Natural killer cell (primary cell): ENCODE measurements around the gene SPDYE8. TPM values are rescaled to one million over a fixed set of nuclear protein-coding genes. Genes with fewer than 3 reads are reported as not detected.
"Not testable (repeated sequence)": the region's sequence is repeated elsewhere in the genome, so short reads cannot be mapped to it uniquely, and the experiment has no call there.

Experiments used
- ATAC-seq, 3 donors: fragments of 150-1000 bp in 2 of 3; fragments of 200-7000 bp in 1 of 3; cut with Tn5 transposase; 1 replicate in 1 of 3; 2 replicates in 2 of 3; pipeline ENCODE4 v1.10.0; 2021; ENCODE audit warnings: mild to moderate bottlenecking in 2 of 3, moderate library complexity in 2 of 3
- DNase-seq, 2 donors: peaks; one replicate each; pipeline versions ENCODE4 v3.0.0 to v3.0.0-alpha.2; 2013 to 2021; ENCODE audit warnings: mixed read lengths in 1 of 2
- H3K27ac ChIP-seq: one replicate; pipeline ENCODE4 v1.5.1; 2013; ENCODE audit warnings: mild to moderate bottlenecking, low read length
- H3K27me3 ChIP-seq: one replicate; pipeline ENCODE4 v1.6.1; 2013; ENCODE audit warnings: low read length; ENCODE audit not compliant: control insufficient read depth, insufficient read depth
- H3K36me3 ChIP-seq: one replicate; pipeline ENCODE4 v1.6.1; 2013; ENCODE audit warnings: low read length; ENCODE audit not compliant: control insufficient read depth, insufficient read depth
- H3K4me1 ChIP-seq: one replicate; pipeline ENCODE4 v1.6.1; 2013; ENCODE audit warnings: low read length; ENCODE audit not compliant: control insufficient read depth, insufficient read depth
- H3K4me3 ChIP-seq: one replicate; pipeline ENCODE4 v1.5.1; 2013; ENCODE audit warnings: low read length
- H3K9me3 ChIP-seq: one replicate; pipeline ENCODE4 v1.6.1; 2013; ENCODE audit warnings: low read length; ENCODE audit not compliant: control insufficient read depth, insufficient read depth
- H3K27ac Mint-ChIP-seq, 2 donors: one replicate each; pipeline ENCODE4 v1.8.0; 2022; ENCODE audit warnings: mild to moderate bottlenecking in 2 of 2, mixed read lengths in 2 of 2, moderate library complexity in 1 of 2
- H3K27me3 Mint-ChIP-seq, 2 donors: one replicate each; pipeline ENCODE4 v1.8.0; 2022; ENCODE audit warnings: low read depth in 2 of 2, mixed read lengths in 2 of 2
- H3K36me3 Mint-ChIP-seq: one replicate; pipeline ENCODE4 v1.8.0; 2022; ENCODE audit warnings: mixed read lengths
- H3K4me1 Mint-ChIP-seq, 2 donors: one replicate each; pipeline ENCODE4 v1.8.0; 2022; ENCODE audit warnings: mixed read lengths in 2 of 2
- H3K4me3 Mint-ChIP-seq: one replicate; pipeline ENCODE4 v1.8.0; 2022; ENCODE audit warnings: mild to moderate bottlenecking, moderate library complexity, mixed read lengths
- H3K9me3 Mint-ChIP-seq, 2 donors: one replicate each; pipeline ENCODE4 v1.8.0; 2022; ENCODE audit warnings: mixed read lengths in 2 of 2
- WGBS: methylation state at CpG from one replicate; pipeline ENCODE4 v1.1.7; 2013; ENCODE audit warnings: missing lambda C conversion rate; ENCODE audit not compliant: insufficient coverage; 5-methylcytosine and 5-hydroxymethylcytosine counted together
- intact Hi-C: fragments of 100-400 bp; cut with micrococcal nuclease; formaldehyde crosslinking; loops from one replicate; pipeline ENCODE4 v1.14.2; 2022
- total RNA-seq, 4 donors: library from RNA; stranded (reverse); fragments of 120-200 nt in 1 of 4; gene quantifications; one replicate each; pipeline versions ENCODE4 v1.2.3 to v1.2.4, GENCODE V29; 2013 to 2022

The SPDYE8 gene, protein sequence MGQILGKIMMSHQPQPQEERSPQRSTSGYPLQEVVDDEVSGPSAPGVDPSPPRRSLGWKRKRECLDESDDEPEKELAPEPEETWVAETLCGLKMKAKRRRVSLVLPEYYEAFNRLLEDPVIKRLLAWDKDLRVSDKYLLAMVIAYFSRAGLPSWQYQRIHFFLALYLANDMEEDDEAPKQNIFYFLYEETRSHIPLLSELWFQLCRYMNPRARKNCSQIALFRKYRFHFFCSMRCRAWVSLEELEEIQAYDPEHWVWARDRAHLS
- not detected for total RNA-seq
- not detected for total RNA-seq (2013)

DNA sequence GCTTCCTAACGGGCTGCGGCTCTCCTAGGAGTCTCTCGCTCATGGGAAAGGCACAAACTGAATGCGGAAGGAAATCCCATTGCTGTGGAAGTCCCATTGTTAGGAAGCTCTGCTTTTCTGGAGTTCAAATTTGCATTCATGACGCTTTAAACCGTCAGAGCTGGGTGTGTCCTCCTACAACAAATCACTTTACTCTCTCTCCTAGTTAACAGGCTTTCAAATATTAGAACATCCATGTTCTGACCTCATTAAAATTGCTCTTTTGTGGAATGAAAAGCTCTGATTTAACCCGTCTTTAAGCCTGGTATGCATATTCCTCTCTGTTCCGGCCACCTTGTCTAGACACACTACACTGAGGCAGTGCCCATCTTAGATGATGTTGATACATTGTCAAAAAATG, at the start of gene SPDYE8:
SPDYE8 (minus strand) TSS at position 101 of the 400 bp plus-strand sequence. CDS start 1,800 bp downstream, outside the sequence.
- H3K9me3 Mint-ChIP-seq, H3K27me3 Mint-ChIP-seq, DNase-seq, H3K4me1 ChIP-seq, H3K27ac ChIP-seq, H3K9me3 ChIP-seq, H3K36me3 Mint-ChIP-seq, H3K36me3 ChIP-seq, H3K4me3 ChIP-seq, H3K27ac Mint-ChIP-seq, intact Hi-C loops, H3K4me1 Mint-ChIP-seq, H3K4me3 Mint-ChIP-seq, ATAC-seq, H3K27me3 ChIP-seq: not testable (repeated sequence)
- WGBS, result no CpG with 5 or more reads among the region's 8 CpGs

DNA sequence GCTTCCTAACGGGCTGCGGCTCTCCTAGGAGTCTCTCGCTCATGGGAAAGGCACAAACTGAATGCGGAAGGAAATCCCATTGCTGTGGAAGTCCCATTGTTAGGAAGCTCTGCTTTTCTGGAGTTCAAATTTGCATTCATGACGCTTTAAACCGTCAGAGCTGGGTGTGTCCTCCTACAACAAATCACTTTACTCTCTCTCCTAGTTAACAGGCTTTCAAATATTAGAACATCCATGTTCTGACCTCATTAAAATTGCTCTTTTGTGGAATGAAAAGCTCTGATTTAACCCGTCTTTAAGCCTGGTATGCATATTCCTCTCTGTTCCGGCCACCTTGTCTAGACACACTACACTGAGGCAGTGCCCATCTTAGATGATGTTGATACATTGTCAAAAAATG, 28.2 kb upstream of the SPDYE8 start, which contains the start of gene SPDYE11:
SPDYE11 (minus strand) TSS at position 101 of the 400 bp plus-strand sequence. CDS start 1,800 bp downstream, outside the sequence.
- H3K4me3 ChIP-seq, H3K9me3 Mint-ChIP-seq, H3K4me3 Mint-ChIP-seq, ATAC-seq, H3K27ac Mint-ChIP-seq, H3K27me3 ChIP-seq, H3K4me1 Mint-ChIP-seq, H3K27me3 Mint-ChIP-seq, H3K36me3 Mint-ChIP-seq, DNase-seq, intact Hi-C loops, H3K27ac ChIP-seq, H3K36me3 ChIP-seq, H3K9me3 ChIP-seq, H3K4me1 ChIP-seq: not testable (repeated sequence)
- no CpG with 5 or more reads among the region's 8 CpGs for WGBS

GRCh38 chr7:73006491-73006890, 23.1 kb downstream of the SPDYE8 start:
- H3K27me3 ChIP-seq, H3K27ac Mint-ChIP-seq, H3K9me3 ChIP-seq, DNase-seq, H3K4me3 ChIP-seq, ATAC-seq, intact Hi-C loops, H3K4me1 ChIP-seq, H3K4me3 Mint-ChIP-seq, H3K4me1 Mint-ChIP-seq, H3K36me3 Mint-ChIP-seq, H3K36me3 ChIP-seq, H3K27me3 Mint-ChIP-seq, H3K27ac ChIP-seq, H3K9me3 Mint-ChIP-seq: not testable (repeated sequence)
- WGBS, result 13% methylated on average over 8 of the region's 10 CpGs

DNA sequence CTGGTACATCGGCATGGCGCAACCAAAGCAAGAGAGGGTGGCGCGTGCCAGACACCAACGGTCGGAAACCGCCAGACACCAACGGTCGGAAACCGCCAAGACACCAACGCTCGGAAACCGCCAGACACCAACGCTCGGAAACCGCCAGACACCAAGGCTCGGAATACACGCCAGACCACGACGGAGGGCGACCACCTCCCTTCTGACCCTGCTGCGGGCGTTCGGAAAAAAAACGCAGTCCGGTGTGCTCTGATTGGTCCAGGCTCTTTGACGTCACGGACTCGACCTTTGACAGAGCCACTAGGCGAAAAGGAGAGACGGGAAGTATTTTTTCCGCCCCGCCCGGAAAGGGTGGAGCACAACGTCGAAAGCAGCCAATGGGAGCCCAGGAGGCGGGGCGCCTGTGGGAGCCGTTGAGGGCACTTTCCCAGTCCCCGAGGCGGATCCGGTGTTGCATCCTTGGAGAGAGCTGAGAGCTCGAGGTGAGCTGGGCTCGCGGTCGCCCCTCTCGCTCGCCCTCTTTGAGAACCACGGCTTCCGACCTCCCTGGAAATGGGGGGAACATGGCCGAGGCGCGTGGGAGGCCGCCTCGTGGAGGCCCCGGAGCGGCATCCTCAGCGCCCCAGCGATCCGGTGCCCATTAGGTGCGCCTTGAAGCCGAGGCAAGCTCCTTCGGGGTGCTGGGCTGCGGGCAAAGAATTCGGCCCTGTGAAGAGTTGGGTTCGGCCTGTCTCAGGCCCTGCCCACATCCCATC, 23.7 kb downstream of the SPDYE8 start:
- 0% methylated on average over 34 of the region's 66 CpGs for WGBS
- H3K9me3 ChIP-seq, H3K27me3 Mint-ChIP-seq, H3K27me3 ChIP-seq, H3K36me3 Mint-ChIP-seq, H3K4me1 Mint-ChIP-seq, H3K36me3 ChIP-seq, H3K9me3 Mint-ChIP-seq, H3K4me1 ChIP-seq, intact Hi-C loops: not testable (repeated sequence)
- DNase-seq, result peak; percentile 88 to 90
- H3K4me3 Mint-ChIP-seq, result peak overlapping the region; percentile 95
- peak overlapping the region; percentile 52 for H3K4me3 ChIP-seq
- H3K27ac Mint-ChIP-seq, result peak overlapping the region; percentile 94 to 97
- peak overlapping the region; percentile 54 for H3K27ac ChIP-seq
- peak; percentile 81 to 94 (median 85) for ATAC-seq

DNA sequence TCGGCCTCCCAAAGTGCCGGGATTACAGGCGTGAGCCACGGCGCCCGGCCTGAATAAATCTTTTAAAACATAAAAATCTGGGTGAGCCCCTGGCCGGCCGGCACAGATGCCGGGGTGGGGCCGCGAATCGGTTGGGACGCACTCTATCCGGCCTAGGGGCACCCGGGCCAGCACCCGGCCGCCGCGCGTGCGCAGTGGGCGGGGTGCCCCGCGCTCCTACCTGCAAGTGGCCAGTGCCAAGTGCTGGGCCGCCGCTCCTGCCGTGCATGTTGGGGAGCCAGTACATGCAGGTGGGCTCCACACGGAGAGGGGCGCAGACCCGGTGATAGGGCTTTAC, 24.2 kb downstream of the SPDYE8 start:
- H3K4me3 ChIP-seq, result peak overlapping the region; percentile 52
- not testable (repeated sequence) for H3K4me1 Mint-ChIP-seq

DNA sequence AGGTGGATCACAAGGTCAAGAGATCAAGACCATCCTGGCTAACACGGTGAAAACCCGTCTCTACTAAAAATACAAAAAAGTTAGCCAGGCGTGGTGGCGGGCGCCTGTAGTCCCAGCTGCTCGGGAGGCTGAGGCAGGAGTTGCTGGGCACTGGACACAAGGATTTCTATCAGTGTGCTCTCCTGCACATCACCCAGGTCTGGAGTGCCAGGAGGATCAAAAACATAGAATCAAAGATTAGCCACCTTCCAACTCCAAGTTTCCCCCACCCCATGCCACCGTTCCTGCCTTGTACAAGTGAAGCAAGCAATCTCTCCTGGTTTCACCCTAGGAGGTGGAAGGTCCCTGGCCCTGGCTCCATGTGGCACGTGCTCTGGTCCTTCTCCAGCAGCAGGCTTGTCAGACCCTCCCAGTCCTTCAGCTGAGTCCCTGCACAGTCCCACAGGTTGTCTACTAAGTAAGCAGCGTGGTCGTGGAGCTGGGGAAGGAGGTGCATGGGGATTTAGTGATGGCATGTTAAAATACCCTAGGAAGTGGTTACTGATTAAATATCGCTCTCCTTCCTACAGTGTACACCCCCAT, 31.6 kb downstream of the SPDYE8 start:
- not testable (repeated sequence) for H3K27me3 ChIP-seq, H3K36me3 Mint-ChIP-seq, H3K27me3 Mint-ChIP-seq

More for the DNA sequence above, 24.2 kb downstream of the SPDYE8 start:
- H3K4me1 ChIP-seq, H3K36me3 Mint-ChIP-seq, H3K27me3 ChIP-seq, H3K27me3 Mint-ChIP-seq, intact Hi-C loops, H3K9me3 Mint-ChIP-seq, H3K36me3 ChIP-seq, H3K9me3 ChIP-seq: not testable (repeated sequence)
- H3K27ac ChIP-seq, result peak overlapping the region; percentile 50
- DNase-seq, result peak in 1 of 2 donors; percentile 67
- Mint-ChIP-seq H3K27ac (peak overlapping the region; percentile 94 to 97), H3K4me3 (peak overlapping the region; percentile 95)
- 0% methylated on average over 13 of the region's 30 CpGs for WGBS
- peak; percentile 70 to 87 (median 75) for ATAC-seq

DNA sequence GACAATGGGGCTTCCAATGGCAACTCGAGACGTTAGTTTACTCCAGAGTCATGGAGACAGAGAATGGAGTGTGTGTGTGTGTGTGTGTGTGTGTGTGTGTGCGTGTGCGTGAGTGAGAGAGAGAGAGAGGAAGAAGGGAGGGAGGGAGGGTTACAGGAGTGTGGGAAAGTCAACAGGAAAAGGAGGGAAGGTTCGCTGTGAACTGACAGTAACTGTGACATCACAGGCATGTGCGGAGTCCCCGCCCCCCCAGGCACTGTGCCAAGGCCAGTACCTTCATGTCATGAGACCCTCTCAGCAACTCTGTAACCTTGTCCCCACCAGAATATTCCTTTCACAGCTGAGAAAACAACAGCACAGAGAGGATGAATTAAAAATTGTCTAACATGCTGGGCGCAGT, 32.1 kb downstream of the SPDYE8 start:
- H3K27ac Mint-ChIP-seq, H3K27ac ChIP-seq, ATAC-seq, intact Hi-C loops, H3K4me1 ChIP-seq, H3K36me3 ChIP-seq, H3K36me3 Mint-ChIP-seq, H3K27me3 Mint-ChIP-seq, H3K4me3 ChIP-seq, H3K4me1 Mint-ChIP-seq, DNase-seq, H3K27me3 ChIP-seq, H3K4me3 Mint-ChIP-seq, H3K9me3 Mint-ChIP-seq, H3K9me3 ChIP-seq: not testable (repeated sequence)
- no CpG with 5 or more reads among the region's 8 CpGs for WGBS

More for the DNA sequence above, 31.6 kb downstream of the SPDYE8 start:
- H3K9me3 Mint-ChIP-seq, H3K36me3 ChIP-seq, H3K27ac ChIP-seq, H3K4me1 ChIP-seq, ATAC-seq, H3K4me1 Mint-ChIP-seq, DNase-seq, H3K9me3 ChIP-seq, H3K27ac Mint-ChIP-seq, intact Hi-C loops, H3K4me3 ChIP-seq, H3K4me3 Mint-ChIP-seq: not testable (repeated sequence)
- no CpG with 5 or more reads among the region's 11 CpGs for WGBS
